Progenitor cell of endocrine pancreas (in vitro differentiated cells): ENCODE results near the gene WNT7A. TPM values are rescaled to one million over a fixed set of nuclear protein-coding genes. Genes with fewer than 3 reads are reported as not detected.

Experiments used
- DNase-seq: peaks from one replicate; pipeline ENCODE4 v3.0.0; 2021; ENCODE audit warnings: low spot score; ENCODE audit not compliant: unreplicated experiment
- H3K27ac Mint-ChIP-seq: 2 replicates; pipeline ENCODE4 v1.8.0; 2021; ENCODE audit warnings: mild to moderate bottlenecking, moderate library complexity, mixed read lengths
- H3K27me3 Mint-ChIP-seq: 2 replicates; pipeline ENCODE4 v1.8.0; 2021; ENCODE audit warnings: mixed read lengths
- H3K36me3 Mint-ChIP-seq: 2 replicates; pipeline ENCODE4 v1.8.0; 2022; ENCODE audit warnings: mixed read lengths; ENCODE audit not compliant: insufficient read depth
- H3K4me1 Mint-ChIP-seq: 2 replicates; pipeline ENCODE4 v1.8.0; 2021; ENCODE audit warnings: low read depth, mixed read lengths
- H3K4me3 Mint-ChIP-seq: 2 replicates; pipeline ENCODE4 v1.8.0; 2021; ENCODE audit warnings: low read depth, mild to moderate bottlenecking, moderate library complexity, mixed read lengths
- H3K9me3 Mint-ChIP-seq: 2 replicates; pipeline ENCODE4 v1.8.0; 2021; ENCODE audit warnings: low read depth, mixed read lengths
- CTCF ChIP-seq: fragments of 200-600 bp; sonication (generic); IDR thresholded peaks from one replicate; pipeline ENCODE4 v1.5.0; 2021; ENCODE audit warnings: antibody characterized with exemption, mild to moderate bottlenecking; ENCODE audit not compliant: unreplicated experiment
- total RNA-seq: library from RNA; stranded (reverse); gene quantifications from 2 replicates; pipeline ENCODE4 v1.2.1, GENCODE V29; 2021

WNT7A gene
- total RNA-seq, 1 donor from 2014 or later = not detected

GRCh38 chr3:13839726-13840340 is 40.0 kb downstream of the WNT7A start:
- no peak for TF ChIP-seq CTCF
- no peak for DNase-seq
- no peaks in the 10 kb centered on the region for H3K36me3 Mint-ChIP-seq
- no peak overlapping the region for H3K27ac Mint-ChIP-seq
- no peaks in the 10 kb centered on the region for H3K4me1 Mint-ChIP-seq
- no peaks in the 10 kb centered on the region for H3K9me3 Mint-ChIP-seq
- no peak overlapping the region for H3K4me3 Mint-ChIP-seq
- peaks cover 12% of the 10 kb centered on the region for H3K27me3 Mint-ChIP-seq

- H3K27me3 Mint-ChIP-seq = peaks cover 15% of the 10 kb centered on the region
- no peak overlapping the region for H3K27ac Mint-ChIP-seq
- H3K4me1 Mint-ChIP-seq = no peaks in the 10 kb centered on the region
- TF ChIP-seq CTCF = no peak
- no peak overlapping the region for H3K4me3 Mint-ChIP-seq
- H3K9me3 Mint-ChIP-seq = no peaks in the 10 kb centered on the region
- H3K36me3 Mint-ChIP-seq = no peaks in the 10 kb centered on the region
- no peak for DNase-seq
These were observed 40.6 kb downstream of the WNT7A start for GRCh38 chr3:13839253-13839652.

- no peak for DNase-seq
- Mint-ChIP-seq H3K27ac (no peak overlapping the region), H3K27me3 (peaks cover 17% of the 10 kb centered on the region), H3K4me3 (no peak overlapping the region), H3K36me3 (no peaks in the 10 kb centered on the region), H3K9me3 (no peaks in the 10 kb centered on the region), H3K4me1 (no peaks in the 10 kb centered on the region)
- TF ChIP-seq CTCF = no peak
These were observed 41.5 kb downstream of the WNT7A start for GRCh38 chr3:13838421-13838820.

GRCh38 chr3:13837751-13838150 is 42.1 kb downstream of the WNT7A start:
- H3K27ac Mint-ChIP-seq = no peak overlapping the region
- H3K9me3 Mint-ChIP-seq = no peaks in the 10 kb centered on the region
- no peak for TF ChIP-seq CTCF
- no peak overlapping the region for H3K4me3 Mint-ChIP-seq
- H3K36me3 Mint-ChIP-seq = no peaks in the 10 kb centered on the region
- no peaks in the 10 kb centered on the region for H3K4me1 Mint-ChIP-seq
- peaks cover 23% of the 10 kb centered on the region for H3K27me3 Mint-ChIP-seq
- DNase-seq = no peak

GRCh38 chr3:13836658-13837587 is 42.9 kb downstream of the WNT7A start:
- H3K4me3 Mint-ChIP-seq = no peak overlapping the region
- TF ChIP-seq CTCF = no peak
- H3K4me1 Mint-ChIP-seq = no peaks in the 10 kb centered on the region
- no peak overlapping the region for H3K27ac Mint-ChIP-seq
- no peaks in the 10 kb centered on the region for H3K36me3 Mint-ChIP-seq
- no peak for DNase-seq
- H3K27me3 Mint-ChIP-seq = peaks cover 26% of the 10 kb centered on the region
- no peaks in the 10 kb centered on the region for H3K9me3 Mint-ChIP-seq
